ENCODE results near the gene SRGAP3.

GRCh38 chr3:9032231-9032777 is 217.1 kb downstream of the SRGAP3 start:
- no peak for TF ChIP-seq EZH2 (IDR thresholded peaks at IDR 0.05; ENCODE audit: low read length, missing control alignments)
- TF ChIP-seq, protein P1, sequence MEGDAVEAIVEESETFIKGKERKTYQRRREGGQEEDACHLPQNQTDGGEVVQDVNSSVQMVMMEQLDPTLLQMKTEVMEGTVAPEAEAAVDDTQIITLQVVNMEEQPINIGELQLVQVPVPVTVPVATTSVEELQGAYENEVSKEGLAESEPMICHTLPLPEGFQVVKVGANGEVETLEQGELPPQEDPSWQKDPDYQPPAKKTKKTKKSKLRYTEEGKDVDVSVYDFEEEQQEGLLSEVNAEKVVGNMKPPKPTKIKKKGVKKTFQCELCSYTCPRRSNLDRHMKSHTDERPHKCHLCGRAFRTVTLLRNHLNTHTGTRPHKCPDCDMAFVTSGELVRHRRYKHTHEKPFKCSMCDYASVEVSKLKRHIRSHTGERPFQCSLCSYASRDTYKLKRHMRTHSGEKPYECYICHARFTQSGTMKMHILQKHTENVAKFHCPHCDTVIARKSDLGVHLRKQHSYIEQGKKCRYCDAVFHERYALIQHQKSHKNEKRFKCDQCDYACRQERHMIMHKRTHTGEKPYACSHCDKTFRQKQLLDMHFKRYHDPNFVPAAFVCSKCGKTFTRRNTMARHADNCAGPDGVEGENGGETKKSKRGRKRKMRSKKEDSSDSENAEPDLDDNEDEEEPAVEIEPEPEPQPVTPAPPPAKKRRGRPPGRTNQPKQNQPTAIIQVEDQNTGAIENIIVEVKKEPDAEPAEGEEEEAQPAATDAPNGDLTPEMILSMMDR (conservative IDR thresholded peaks at IDR 0.05 in 1 of 2, IDR thresholded peaks at IDR 0.05 in 1 of 2; ENCODE audit: low read depth in 1 of 2, low read length in 2 of 2) = no peak
